Adrenal gland (tissue), 5 donors: Measurements from ENCODE around the gene BRD1.

Experiments
- POLR2A ChIP-seq, 2 donors: fragments of 450-650 bp; IDR thresholded peaks; one replicate each; pipeline ENCODE4 v1.6.1; 2017; ENCODE audit warnings: antibody characterized with exemption in 2 of 2, mild to moderate bottlenecking in 2 of 2, moderate library complexity in 1 of 2
- TF ChIP-seq, protein P1 (sequence below), 6 experiments: fragments of 450-650 bp in 4 of 6; fragments of 200-600 bp in 2 of 6; sonication (generic) in 1 of 6; IDR thresholded peaks; 1 replicate in 5 of 6; 2 replicates in 1 of 6; pipeline versions ENCODE4 v1.5.1 to v1.8.0; 2016 to 2021; ENCODE audit warnings: antibody characterized with exemption in 6 of 6, mild to moderate bottlenecking in 2 of 6, moderate library complexity in 1 of 6
- donor health status: DM: no; HTN: no; CAD: no.

DNA sequence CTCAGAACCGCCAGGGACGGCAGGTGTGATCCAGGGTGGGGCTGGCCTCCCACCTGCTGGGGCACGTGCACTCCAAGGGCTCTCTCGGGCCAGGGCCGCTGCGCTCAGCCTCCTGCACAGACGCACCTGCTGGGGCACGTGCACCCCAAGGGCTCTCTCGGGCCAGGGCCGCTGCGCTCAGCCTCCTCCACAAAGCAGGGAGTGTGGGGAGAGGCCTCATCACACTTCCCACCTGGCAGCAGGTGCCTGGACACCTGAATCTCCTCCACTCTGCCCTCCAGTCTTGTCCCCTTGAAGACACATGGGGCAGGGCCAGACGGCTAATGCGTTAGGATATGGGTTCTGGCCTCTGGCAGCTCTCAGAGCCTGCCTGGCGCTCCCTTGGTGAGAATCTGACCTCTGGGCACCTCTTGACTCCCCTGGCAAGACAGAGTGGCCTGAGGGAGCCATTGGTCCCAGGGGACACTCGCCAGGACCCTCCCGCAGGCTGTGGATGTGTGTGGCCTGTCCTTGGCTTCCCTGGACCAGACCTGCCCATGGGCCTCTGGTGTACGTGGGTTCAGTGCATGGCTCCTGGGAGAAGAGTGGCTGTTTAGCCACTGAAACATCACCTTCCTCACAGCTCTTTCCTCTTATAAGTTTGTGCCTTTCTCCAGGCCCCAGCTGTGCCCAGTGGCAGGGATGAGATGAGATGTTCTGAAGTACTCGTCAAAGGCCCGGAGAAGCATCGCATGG, 73.5 kb downstream of the BRD1 start:
- TF ChIP-seq, protein P1, sequence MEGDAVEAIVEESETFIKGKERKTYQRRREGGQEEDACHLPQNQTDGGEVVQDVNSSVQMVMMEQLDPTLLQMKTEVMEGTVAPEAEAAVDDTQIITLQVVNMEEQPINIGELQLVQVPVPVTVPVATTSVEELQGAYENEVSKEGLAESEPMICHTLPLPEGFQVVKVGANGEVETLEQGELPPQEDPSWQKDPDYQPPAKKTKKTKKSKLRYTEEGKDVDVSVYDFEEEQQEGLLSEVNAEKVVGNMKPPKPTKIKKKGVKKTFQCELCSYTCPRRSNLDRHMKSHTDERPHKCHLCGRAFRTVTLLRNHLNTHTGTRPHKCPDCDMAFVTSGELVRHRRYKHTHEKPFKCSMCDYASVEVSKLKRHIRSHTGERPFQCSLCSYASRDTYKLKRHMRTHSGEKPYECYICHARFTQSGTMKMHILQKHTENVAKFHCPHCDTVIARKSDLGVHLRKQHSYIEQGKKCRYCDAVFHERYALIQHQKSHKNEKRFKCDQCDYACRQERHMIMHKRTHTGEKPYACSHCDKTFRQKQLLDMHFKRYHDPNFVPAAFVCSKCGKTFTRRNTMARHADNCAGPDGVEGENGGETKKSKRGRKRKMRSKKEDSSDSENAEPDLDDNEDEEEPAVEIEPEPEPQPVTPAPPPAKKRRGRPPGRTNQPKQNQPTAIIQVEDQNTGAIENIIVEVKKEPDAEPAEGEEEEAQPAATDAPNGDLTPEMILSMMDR (IDR thresholded peaks at IDR 0.05), result no peak
- TF ChIP-seq POLR2A (IDR thresholded peaks at IDR 0.05), result no peak
